GM12892 (cell line): ENCODE measurements around the gene SAMD5.

ENCODE experiments used
- DNase-seq: peaks from one replicate; pipeline ENCODE4 v3.0.0; 2011; ENCODE audit not compliant: insufficient read length
- FAIRE-seq: peaks from 2 replicates; lab custom pipeline; 2011; peaks lifted over from hg19 to GRCh38; lab: Jason Lieb, UNC
- POLR2A ChIP-seq: IDR thresholded peaks from 2 replicates; pipeline ENCODE4 v1.6.1; 2011; ENCODE audit warnings: low read depth, low read length, control low read depth
- POLR2AphosphoS5 ChIP-seq: IDR thresholded peaks from 2 replicates; pipeline ENCODE4 v1.6.1; 2011; ENCODE audit warnings: low read depth, low read length, control low read depth
- TAF1 ChIP-seq: IDR thresholded peaks from 2 replicates; pipeline ENCODE4 v1.6.1; 2011; ENCODE audit warnings: low read depth, mild to moderate bottlenecking, control low read depth, low read length, borderline replicate concordance

The SAMD5 gene

DNA sequence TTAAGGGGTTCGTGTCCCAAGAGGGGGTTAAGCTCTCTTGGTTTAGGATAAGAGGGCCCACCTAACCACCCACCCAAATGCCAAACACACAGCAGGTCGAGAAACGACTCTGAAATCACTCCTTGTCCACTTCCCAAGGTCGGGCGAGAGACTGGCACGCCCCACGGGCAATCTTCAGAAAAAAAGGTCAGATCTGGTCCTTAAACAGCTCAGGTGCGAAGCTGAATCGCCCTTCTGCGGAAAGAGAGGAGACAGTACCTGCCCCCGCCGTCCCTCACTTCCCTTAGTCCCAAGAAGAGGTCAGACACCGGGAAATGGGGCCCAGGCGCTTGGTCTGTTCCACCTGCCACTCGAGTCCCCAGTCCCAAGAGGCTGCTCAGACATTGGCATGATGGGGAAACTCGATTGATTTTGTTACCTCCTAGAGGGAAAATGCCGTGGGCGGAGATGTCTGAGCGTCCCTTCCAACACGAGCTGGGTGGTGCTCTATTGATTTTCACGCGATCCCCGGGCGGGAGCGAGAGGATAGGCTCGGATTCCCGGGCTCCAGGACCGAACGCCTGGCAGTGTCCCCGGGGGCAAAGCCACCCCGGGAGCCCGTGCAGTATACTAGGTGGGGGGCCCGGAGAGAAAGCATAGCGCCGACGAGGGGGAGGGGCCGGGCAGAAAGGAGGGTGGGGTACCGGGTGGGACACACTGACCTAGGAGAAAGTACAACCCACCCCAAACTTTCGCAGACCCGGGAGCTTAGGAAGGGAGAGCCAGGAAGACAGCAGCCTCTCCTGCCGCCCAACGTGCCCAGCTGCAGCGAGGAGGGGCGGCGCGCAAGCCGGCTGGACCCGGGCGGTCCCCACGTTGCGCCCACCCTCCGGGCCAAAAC is 1.1 kb upstream of the SAMD5 start:
- peak; percentile 9 for DNase-seq
- TF ChIP-seq TAF1 (no peak), POLR2AphosphoS5 (no peak), POLR2A (no peak)
- FAIRE-seq = no peak

DNA sequence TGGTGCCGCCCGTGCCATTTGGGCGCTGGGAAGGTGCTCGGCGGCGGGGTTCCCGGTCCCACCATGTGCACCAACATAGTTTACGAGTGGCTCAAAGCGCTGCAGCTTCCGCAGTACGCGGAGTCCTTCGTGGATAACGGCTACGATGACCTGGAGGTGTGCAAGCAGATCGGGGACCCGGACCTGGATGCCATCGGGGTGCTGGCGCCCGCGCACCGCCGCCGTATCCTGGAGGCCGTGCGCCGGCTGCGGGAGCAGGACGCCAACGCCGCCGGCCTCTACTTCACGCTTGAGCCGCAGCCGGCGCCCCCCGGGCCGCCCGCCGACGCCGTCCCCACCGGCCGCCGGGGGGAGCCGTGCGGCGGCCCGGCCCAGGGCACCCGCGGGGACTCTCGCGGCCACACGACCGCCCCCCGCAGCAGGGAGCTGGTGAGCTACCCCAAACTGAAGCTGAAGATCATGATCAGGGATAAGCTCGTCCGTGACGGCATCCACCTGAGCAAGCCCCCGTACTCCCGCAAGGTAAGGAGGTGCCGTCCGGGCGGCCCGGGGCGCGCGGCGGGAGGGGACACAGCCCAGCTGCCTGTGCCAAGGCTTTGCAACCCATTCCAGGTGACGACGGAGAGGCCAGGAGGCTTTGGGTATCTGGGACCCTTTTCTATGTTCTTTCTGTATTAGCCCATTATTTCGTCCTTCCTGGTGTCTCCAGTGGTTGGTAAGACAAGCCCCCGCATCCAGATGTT is 547 bp downstream of the SAMD5 start:
- FAIRE-seq = no peak
- DNase-seq = peak; percentile 6
- no peak for TF ChIP-seq POLR2AphosphoS5
- TF ChIP-seq POLR2A = no peak

DNA sequence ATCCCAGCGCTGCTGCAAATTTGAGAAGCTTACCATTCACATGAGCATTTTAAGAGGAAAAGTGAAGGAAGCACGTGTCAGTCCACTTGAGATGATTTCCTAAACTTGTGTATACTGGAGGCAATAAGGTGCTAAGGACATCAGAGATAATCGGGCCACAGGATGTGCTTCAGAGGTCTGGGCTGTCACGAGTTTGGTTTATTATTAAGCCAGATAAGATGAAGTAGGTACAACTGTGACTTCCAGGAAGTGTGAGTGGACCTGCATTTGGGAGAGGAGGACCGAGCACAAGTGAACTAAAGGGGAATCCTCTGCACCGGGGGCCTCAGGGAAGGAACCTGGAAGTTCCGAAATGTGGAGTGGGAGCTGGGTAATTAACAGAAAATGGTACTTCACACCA is 1.4 kb downstream of the SAMD5 start:
- no peak for FAIRE-seq
- no peak for DNase-seq
- TF ChIP-seq TAF1 = no peak
- TF ChIP-seq POLR2A = no peak
- TF ChIP-seq POLR2AphosphoS5 = no peak

DNA sequence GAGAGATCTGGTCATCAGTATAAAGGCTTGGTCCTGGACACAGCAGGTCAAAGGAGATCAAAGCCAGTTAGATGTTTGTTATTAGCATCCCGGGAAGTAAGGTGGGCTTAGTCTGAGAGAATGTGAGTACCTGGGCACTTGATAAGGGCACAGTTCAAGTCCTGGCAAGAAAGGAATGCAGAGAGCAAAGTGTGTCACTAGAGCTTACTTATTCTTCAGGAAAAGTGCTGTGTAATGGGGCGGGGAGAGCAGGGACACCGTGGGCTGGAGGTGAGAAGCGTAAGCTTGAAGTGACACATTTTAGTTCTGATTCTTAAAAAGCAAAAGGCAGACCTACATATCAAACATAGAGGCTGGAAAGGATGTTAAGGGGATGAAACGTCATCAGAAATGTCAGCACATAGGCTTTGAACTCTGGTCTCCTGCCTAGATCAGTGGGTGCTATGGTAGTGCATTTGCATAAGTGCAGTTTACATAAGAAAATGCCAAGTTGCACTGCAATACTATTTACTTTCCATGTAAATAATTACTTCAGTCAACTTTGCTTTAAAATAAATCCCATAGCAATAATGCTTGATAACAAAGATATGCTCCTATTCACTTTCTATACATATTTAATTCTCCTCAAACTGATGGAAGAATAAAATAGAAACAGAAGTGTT is 2.6 kb downstream of the SAMD5 start:
- FAIRE-seq (no peak), DNase-seq (no peak)
- no peak for TF ChIP-seq POLR2AphosphoS5
- TF ChIP-seq POLR2A = no peak
- no peak for TF ChIP-seq TAF1

DNA sequence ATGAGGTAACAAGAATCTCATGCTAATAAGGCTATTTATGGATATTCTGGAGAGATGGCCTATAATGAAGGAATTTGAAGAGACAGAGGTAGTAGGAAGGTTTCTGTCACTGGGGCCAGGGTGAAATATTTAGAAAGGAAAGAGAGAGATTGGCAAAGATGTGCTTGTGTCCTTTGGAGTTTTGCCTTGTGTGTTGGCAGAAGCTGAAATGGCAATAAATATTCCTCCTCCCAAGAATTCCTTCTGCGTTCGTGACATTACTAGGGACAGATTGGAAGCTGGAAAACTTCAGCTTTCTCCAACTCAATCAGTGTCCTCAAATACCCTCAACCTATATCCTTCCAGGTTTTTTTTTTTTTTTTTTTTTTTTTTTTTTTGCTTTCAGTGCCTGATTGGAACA is 6.3 kb downstream of the SAMD5 start:
- DNase-seq (no peak), FAIRE-seq (no peak)
- no peak for TF ChIP-seq POLR2AphosphoS5

DNA sequence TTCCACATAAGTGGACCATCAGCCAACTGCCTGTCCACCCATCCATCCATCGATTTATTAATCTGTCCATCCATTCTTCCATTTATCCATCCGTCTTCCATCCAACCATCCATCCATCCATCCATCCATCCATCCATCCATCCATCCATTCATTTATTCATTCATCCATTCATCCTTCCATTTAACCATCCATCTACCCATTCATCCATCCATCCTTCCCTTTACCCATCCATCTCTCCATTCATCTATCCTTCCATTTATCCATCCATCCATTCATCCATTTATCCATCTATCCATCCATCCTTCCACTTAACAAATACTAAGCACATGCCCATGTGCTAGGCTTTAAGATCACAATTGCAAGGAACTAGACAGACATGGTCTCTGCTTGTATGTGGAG is 6.8 kb downstream of the SAMD5 start:
- DNase-seq (no peak), FAIRE-seq (no peak)
- TF ChIP-seq TAF1 (no peak), POLR2AphosphoS5 (no peak), POLR2A (no peak)

DNA sequence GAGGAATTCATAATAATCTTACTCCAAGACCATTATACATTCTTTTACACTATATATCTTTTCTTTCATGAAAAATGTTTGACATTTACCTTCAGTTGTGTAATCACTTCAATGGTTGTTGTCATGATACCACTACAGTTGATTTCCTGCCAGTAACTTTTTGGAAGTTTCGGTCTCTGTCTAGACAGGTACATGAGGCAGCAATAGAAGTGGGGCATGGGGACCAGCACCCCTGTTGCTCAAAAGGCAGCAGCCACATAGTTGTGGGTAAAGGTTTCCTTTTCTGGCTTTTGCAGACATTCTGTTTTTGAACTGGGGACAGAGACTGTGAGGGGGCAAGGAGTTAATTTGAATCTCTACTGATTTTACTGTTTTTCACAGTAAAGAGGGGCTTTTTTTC is 14.1 kb downstream of the SAMD5 start:
- no peak for TF ChIP-seq POLR2A
- TF ChIP-seq POLR2AphosphoS5 = no peak
- FAIRE-seq (no peak), DNase-seq (no peak)

DNA sequence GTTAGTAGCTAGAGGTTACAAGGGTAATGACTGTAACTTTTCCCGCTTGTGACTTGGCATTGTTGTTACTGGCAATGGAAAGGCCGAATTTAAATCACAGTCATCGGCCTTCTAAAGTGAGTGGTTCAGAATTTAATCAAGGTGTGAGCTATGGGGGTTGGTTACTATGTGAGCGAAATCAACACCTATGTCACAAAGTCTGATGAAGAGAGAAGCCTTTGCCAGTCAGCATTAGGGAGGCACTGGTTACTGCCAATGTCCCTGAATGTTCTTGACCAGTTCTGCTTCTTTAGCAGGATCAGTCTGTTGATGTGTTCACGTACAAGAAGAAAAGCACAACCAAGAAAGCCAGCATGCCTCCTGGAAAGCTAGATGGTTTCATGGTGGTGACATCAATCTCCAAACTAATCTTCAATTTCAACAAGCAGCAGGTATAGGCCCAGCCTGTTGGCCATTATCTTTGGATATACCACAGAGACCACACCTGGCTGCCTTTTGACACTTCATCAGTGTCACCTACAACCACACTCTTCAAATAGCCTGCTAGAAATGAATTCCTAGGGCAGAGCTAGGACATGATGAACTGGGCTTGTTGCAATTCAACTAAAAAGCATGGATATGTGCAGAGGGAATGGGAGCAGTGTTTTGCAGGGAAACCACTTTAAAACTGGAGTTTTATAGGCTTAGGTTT is 17.2 kb downstream of the SAMD5 start:
- TF ChIP-seq POLR2AphosphoS5 (no peak), POLR2A (no peak), TAF1 (no peak)
- FAIRE-seq (no peak), DNase-seq (no peak)

DNA sequence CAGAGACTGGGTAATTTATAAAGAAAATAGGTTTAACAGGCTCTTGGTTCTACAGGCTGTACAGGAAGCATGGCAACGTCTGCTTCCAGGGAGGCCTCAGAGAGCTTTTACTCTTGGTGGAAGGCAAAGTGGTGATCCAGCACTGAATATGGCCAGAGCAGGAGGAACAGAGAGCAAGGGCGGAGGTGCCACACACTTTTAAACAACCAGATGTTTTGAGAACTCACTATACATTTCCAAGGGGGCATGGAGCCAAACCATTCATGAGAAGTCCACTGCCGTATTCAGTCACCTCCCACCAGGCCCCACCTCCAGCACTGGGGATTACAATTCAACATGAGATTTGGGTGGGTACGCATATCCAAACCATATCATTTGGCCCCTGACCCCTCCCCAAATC is 18.7 kb downstream of the SAMD5 start:
- DNase-seq = no peak
- TF ChIP-seq POLR2A (no peak), POLR2AphosphoS5 (no peak), TAF1 (no peak)
- FAIRE-seq = no peak

DNA sequence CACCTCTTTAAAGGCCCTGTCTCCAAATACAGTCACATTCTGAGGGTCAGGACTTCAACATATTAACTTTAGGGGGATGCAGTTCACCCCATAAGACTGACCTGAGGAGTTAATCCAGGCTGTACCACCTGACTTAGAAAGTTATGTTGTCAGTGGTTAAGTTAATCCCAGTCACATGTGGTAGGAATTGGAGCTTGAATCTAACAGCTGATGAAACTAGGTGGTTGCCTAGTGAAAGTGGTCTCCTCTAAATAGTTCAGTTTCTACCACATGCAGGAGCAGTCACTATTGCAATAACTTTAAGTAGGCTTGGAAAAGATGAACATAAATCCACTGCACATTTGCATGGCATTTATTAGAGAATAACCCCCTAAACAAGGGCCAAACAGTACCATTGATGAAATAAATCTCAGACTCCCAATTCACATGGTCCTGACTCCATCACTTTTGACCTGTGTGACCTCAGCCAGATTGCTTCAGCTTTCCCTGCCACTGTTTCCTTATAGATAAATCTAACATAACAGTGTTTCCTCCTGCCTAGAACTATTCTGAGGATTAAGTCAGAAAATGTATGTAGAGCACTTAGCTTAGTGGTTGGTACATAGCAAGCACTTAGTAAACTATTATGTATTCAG is 20.1 kb downstream of the SAMD5 start:
- FAIRE-seq = no peak
- DNase-seq = no peak

More for the DNA sequence above, 20.1 kb downstream of the SAMD5 start:
- no peak for TF ChIP-seq POLR2A
- no peak for TF ChIP-seq POLR2AphosphoS5
- no peak for TF ChIP-seq TAF1
